K562 (cell line): ENCODE results near the gene ADAP1. TPM values are rescaled to one million over a fixed set of nuclear protein-coding genes. Genes with fewer than 3 reads are reported as not detected.

ENCODE experiments used
- ATAC-seq: fragments of 200-7000 bp; cut with Tn5 transposase; 3 replicates; pipeline ENCODE4 v1.9.1; 2020; ENCODE audit warnings: moderate library complexity
- BruUV-seq: library from RNA; stranded (reverse); fragments of 400-500 nt; replicated peaks from 2 replicates; lab custom pipeline; 2021; lab: Mats Ljungman, UMichigan
- CTCF ChIA-PET: fragments of 300-600 bp; formaldehyde crosslinking; extraction: SDS; loops from one replicate; lab custom pipeline; 2021; ENCODE audit warnings: low intra/inter-chr PET ratio; lab: Yijun Ruan, JAX
- POLR2A ChIA-PET: fragments of 300-600, 350-650 bp; sonication (Branson Sonifier 250); formaldehyde crosslinking; extraction: SDS; loops from one replicate; lab custom pipeline; 2021; ENCODE audit warnings: antibody characterized with exemption, inconsistent platforms; lab: Yijun Ruan, JAX
- DNase-seq, 4 experiments: peaks; one replicate each; pipeline versions ENCODE4 v3.0.0 to v3.0.0-alpha.2; 2011 to 2018; ENCODE audit warnings: low spot score in 3 of 4, mixed read lengths in 3 of 4; ENCODE audit errors: extremely low read depth in 1 of 4
- FAIRE-seq: peaks from 2 replicates; lab custom pipeline; 2011; peaks lifted over from hg19 to GRCh38; lab: Jason Lieb, UNC
- H2AFZ ChIP-seq: 2 replicates; pipeline ENCODE4 v1.6.0; 2011; ENCODE audit warnings: low read depth, low read length, control low read depth, inconsistent platforms
- H3K27ac ChIP-seq: fragments of 200-600 bp; 3 replicates; pipeline ENCODE4 v1.8.0; 2011; ENCODE audit warnings: low read depth, mild to moderate bottlenecking, control low read depth, inconsistent platforms, low read length, moderate library complexity, mixed read lengths; ENCODE audit errors: extremely low read depth
- H3K27me3 ChIP-seq, 2 experiments: fragments of 300-600 bp in 1 of 2; 2 replicates in 1 of 2; 3 replicates in 1 of 2; pipeline versions ENCODE4 v1.6.0 to v1.8.0; 2011; ENCODE audit warnings: inconsistent platforms in 2 of 2, low read length in 2 of 2, mild to moderate bottlenecking in 1 of 2, mixed read lengths in 1 of 2, moderate library complexity in 1 of 2; ENCODE audit not compliant: control insufficient read depth in 2 of 2, insufficient read depth in 2 of 2
- H3K36me3 ChIP-seq: fragments of 300-600 bp; 3 replicates; pipeline ENCODE4 v1.8.0; 2011; ENCODE audit warnings: mild to moderate bottlenecking, low read length, inconsistent platforms; ENCODE audit not compliant: control insufficient read depth, insufficient read depth
- H3K4me1 ChIP-seq, 2 experiments: fragments of 200-600 bp in 1 of 2; replicated peaks in 1 of 2; 2 replicates in 1 of 2; 3 replicates in 1 of 2; pipeline versions ENCODE4 v1.5.1 to v1.8.0; 2011; ENCODE audit warnings: inconsistent platforms in 2 of 2, low read length in 2 of 2, mild to moderate bottlenecking in 1 of 2, mixed read lengths in 1 of 2, moderate library complexity in 1 of 2; ENCODE audit not compliant: control insufficient read depth in 2 of 2, insufficient read depth in 2 of 2
- H3K4me2 ChIP-seq: 2 replicates; pipeline ENCODE4 v1.6.1; 2011; ENCODE audit warnings: low read length, control low read depth, inconsistent platforms, mixed read lengths; ENCODE audit not compliant: insufficient read depth
- H3K4me3 ChIP-seq: fragments of 200-600 bp; sonication (generic), shearing (Covaris generic); 2 replicates; pipeline ENCODE4 v1.5.1; 2016; ENCODE audit warnings: control low read depth, inconsistent platforms
- H3K79me2 ChIP-seq: fragments of 200-600 bp; 3 replicates; pipeline ENCODE4 v1.8.0; 2011; ENCODE audit warnings: low read length, inconsistent platforms; ENCODE audit not compliant: control insufficient read depth, insufficient read depth
- H3K9ac ChIP-seq, 2 experiments: 2 replicates each; pipeline versions ENCODE4 v1.6.0 to v1.6.1; 2011; ENCODE audit warnings: low read depth in 2 of 2, low read length in 2 of 2, control low read depth in 1 of 2, inconsistent platforms in 1 of 2, mild to moderate bottlenecking in 1 of 2, mixed read lengths in 1 of 2; ENCODE audit not compliant: insufficient read depth in 1 of 2
- H3K9me1 ChIP-seq: one replicate; pipeline ENCODE4 v1.6.0; 2011; ENCODE audit warnings: inconsistent platforms, mild to moderate bottlenecking, low read length, moderate library complexity; ENCODE audit not compliant: control insufficient read depth, insufficient read depth
- H3K9me3 ChIP-seq: replicated peaks from 2 replicates; pipeline ENCODE4 v1.5.1; 2011; ENCODE audit warnings: low read depth, low read length, inconsistent platforms; ENCODE audit not compliant: control insufficient read depth, insufficient read depth
- H4K20me1 ChIP-seq: replicated peaks from 2 replicates; pipeline ENCODE4 v1.6.1; 2011; ENCODE audit warnings: low read length, inconsistent platforms, mixed read lengths; ENCODE audit not compliant: control insufficient read depth, insufficient read depth
- ATF2 ChIP-seq: sonication (generic); formaldehyde crosslinking; IDR thresholded peaks from 2 replicates; pipeline ENCODE4 v1.8.1; 2022; ENCODE audit warnings: missing genetic modification reagents
- CEBPB ChIP-seq: fragments of 450-650 bp; IDR thresholded peaks from 2 replicates; pipeline ENCODE4 v1.6.1; 2016; ENCODE audit warnings: missing genetic modification characterization, missing compliant biosample characterization
- CEBPG ChIP-seq, 3 experiments: fragments of 200-800 bp in 1 of 3; sonication (Bioruptor generic) in 1 of 3; sonication (generic) in 1 of 3; formaldehyde crosslinking in 1 of 3; IDR thresholded peaks in 2 of 3; conservative IDR thresholded peaks in 1 of 3; 2 replicates each; pipeline versions ENCODE4 v1.6.1 to v1.8.0; 2016 to 2022; ENCODE audit warnings: missing compliant biosample characterization in 2 of 3, missing genetic modification characterization in 2 of 3, mild to moderate bottlenecking in 1 of 3, missing genetic modification reagents in 1 of 3
- E2F6 ChIP-seq, 2 experiments: IDR thresholded peaks; 2 replicates each; pipeline ENCODE4 v1.6.1; 2011; ENCODE audit warnings: borderline replicate concordance in 1 of 2, control low read depth in 1 of 2, low read depth in 1 of 2, low read length in 1 of 2, mild to moderate bottlenecking in 1 of 2, mixed read lengths in 1 of 2, moderate library complexity in 1 of 2; ENCODE audit not compliant: insufficient read depth in 1 of 2, insufficient read length in 1 of 2, poor library complexity in 1 of 2, severe bottlenecking in 1 of 2; ENCODE audit errors: extremely low read depth in 1 of 2
- GMEB1 ChIP-seq: fragments of 250-450 bp; sonication (Bioruptor Pico); IDR thresholded peaks from 2 replicates; pipeline ENCODE4 v1.4.0; 2020; ENCODE audit warnings: mild to moderate bottlenecking
- NELFE ChIP-seq: IDR thresholded peaks from 2 replicates; pipeline ENCODE4 v1.6.1; 2011; ENCODE audit warnings: mild to moderate bottlenecking; ENCODE audit not compliant: insufficient read depth, insufficient read length
- NRF1 ChIP-seq, 2 experiments: fragments of 450-650 bp; IDR thresholded peaks in 1 of 2; conservative IDR thresholded peaks in 1 of 2; 2 replicates each; pipeline ENCODE4 v1.6.1; 2014; ENCODE audit warnings: mild to moderate bottlenecking in 2 of 2
- XRCC3 ChIP-seq: fragments of 450-650 bp; IDR thresholded peaks from 2 replicates; pipeline ENCODE4 v1.6.1; 2017; ENCODE audit warnings: mild to moderate bottlenecking, moderate library complexity
- WGBS: fragments of 100-300 bp; shearing (Covaris generic); methylation state at CpG from one replicate; pipeline ENCODE4 v1.1.6; 2016; ENCODE audit warnings: low coverage, mixed read lengths; ENCODE audit not compliant: insufficient coverage; ENCODE audit errors: missing lambda C conversion rate; 5-methylcytosine and 5-hydroxymethylcytosine counted together
- in situ Hi-C: fragments of 300-500 bp; cut with MboI; formaldehyde crosslinking; loops from 4 replicates; pipeline ENCODE4 v1.15.0; 2018; ENCODE audit warnings: inconsistent platforms, mixed read lengths
- intact Hi-C: fragments of 100-400 bp; cut with micrococcal nuclease; formaldehyde crosslinking; loops from 2 replicates; pipeline ENCODE4 v1.14.2; 2022
- polyA plus RNA-seq, 8 experiments: library from polyadenylated mRNA; depleted of rRNA in 4 of 8; stranded (reverse) in 5 of 8; unstranded in 3 of 8; fragments of >200 nt; fragmentation: Nextera tagmentation in 2 of 8; fragmentation: Illumina TruSeq in 1 of 8; extraction: Ambion mirVana in 2 of 8; extraction: Trizol in 1 of 8; gene quantifications; 2 replicates each; pipeline versions ENCODE4 v1.2.1 to v1.2.3, GENCODE V29; 2011 to 2014; ENCODE audit warnings: inconsistent platforms in 1 of 8, missing spikeins in 1 of 8
- total RNA-seq, 7 experiments: library from RNA; depleted of rRNA in 6 of 7; stranded (reverse); fragments of >200 nt in 6 of 7; fragmentation: Illumina TruSeq in 2 of 7; extraction: Trizol in 2 of 7; gene quantifications; 2 replicates each; pipeline versions ENCODE4 v1.2.1 to v1.2.3, GENCODE V29; 2011 to 2021; ENCODE audit warnings: low replicate concordance in 1 of 7

ADAP1 gene
- total and polyA plus RNA-seq, 9 of the 15 experiments (the other 6 are each of a cell fraction or from before 2014, with no cell fraction given) = 0.27 to 1.4 (median 0.52) TPM; not detected in 3

- CTCF ChIA-PET = no interaction called here
- intact Hi-C loops = no loop called here
- 13% methylated on average over 21 of the region's 32 CpGs for WGBS
Measured at GRCh38 chr7:957418-958220, 3.1 kb upstream of the ADAP1 start.

More at GRCh38 chr7:957418-958220, 3.1 kb upstream of the ADAP1 start:
- H3K27me3 ChIP-seq = peaks cover 45 to 77% of the 10 kb centered on the region in 2 experiments; a peak in 4 of 5 replicates
- H4K20me1 ChIP-seq = peaks cover 9% of the 10 kb centered on the region; the same call in 1 of the 2 replicates
- in situ Hi-C loops = no loop called here
- no peak overlapping the region for H3K4me3 ChIP-seq
- H3K4me1 ChIP-seq = peaks cover 0 to 50% of the 10 kb centered on the region in 2 experiments; a peak in 2 of 5 replicates
- TF ChIP-seq NRF1 (conservative IDR thresholded peaks at IDR 0.05 in 1 of 2, IDR thresholded peaks at IDR 0.05 in 1 of 2) (peak; percentile 38 to 56; a peak in 3 of 4 replicates), GMEB1 (CRISPR knock-in tag) (no peak), XRCC3 (no peak), CEBPG (CRISPR knock-in tag; IDR thresholded peaks at IDR 0.05) (peak; percentile 89), CEBPG (tag; conservative IDR thresholded peaks at IDR 0.05 in 1 of 2, IDR thresholded peaks at IDR 0.05 in 1 of 2) (peak in 1 of 2 experiments; percentile 62; a peak in 1 of 4 replicates), ATF2 (no peak), CEBPB (tag) (peak; percentile 88), NELFE (no peak), E2F6 (IDR thresholded peaks at IDR 0.05; ENCODE audit: borderline replicate concordance in 1 of 2, extremely low read depth in 1 of 2, insufficient read depth in 1 of 2, insufficient read length in 1 of 2, low read depth in 1 of 2, low read length in 1 of 2, poor library complexity in 1 of 2, severe bottlenecking in 1 of 2) (peak in 1 of 2 experiments; percentile 7)
- TF ChIP-seq, all 486 proteins: peak for 4
- Histone ChIP-seq H3K9ac (peak overlapping the region in 1 of 2 experiments; percentile 64; a peak in 1 of 4 replicates), H3K79me2 (no peaks in the 10 kb centered on the region), H2AFZ (no peak overlapping the region), H3K9me3 (no peaks in the 10 kb centered on the region), H3K9me1 (no peaks in the 10 kb centered on the region), H3K27ac (no peak overlapping the region), H3K36me3 (no peaks in the 10 kb centered on the region), H3K4me2 (no peak overlapping the region)
- DNase-seq (no peak), FAIRE-seq (no peak), ATAC-seq (peak; percentile 48)
- POLR2A ChIA-PET = interaction anchor here (0.6 to 2.6 kb wide), 6 partner anchors 10 to 125 kb away, joined by 3 to 17 read pairs (median 3); partner anchors contain the start of gene COX19
- no TSS peak for BruUV-seq
